AG10803 (cell line): Measurements from ENCODE around the gene RECK.

Source experiments
- DNase-seq: peaks from one replicate; pipeline ENCODE4 v3.0.0; 2010; ENCODE audit warnings: low read depth
- H3K4me3 ChIP-seq: 2 replicates; pipeline ENCODE4 v1.5.1; 2011; ENCODE audit warnings: mild to moderate bottlenecking, low read length, control low read depth
- CTCF ChIP-seq: conservative IDR thresholded peaks from 2 replicates; pipeline ENCODE4 v1.5.1; 2011; ENCODE audit warnings: mild to moderate bottlenecking, low read length, control low read depth, inconsistent platforms

RECK gene

GRCh38 chr9:36144309-36145232 lies 107.9 kb downstream of the RECK start:
- DNase-seq = no peak
- H3K4me3 ChIP-seq = no peak overlapping the region
- no peak for TF ChIP-seq CTCF

GRCh38 chr9:36145970-36146369 lies 109.3 kb downstream of the RECK start:
- H3K4me3 ChIP-seq = no peak overlapping the region
- no peak for DNase-seq
- TF ChIP-seq CTCF = no peak

GRCh38 chr9:36146651-36147050 lies 109.9 kb downstream of the RECK start:
- TF ChIP-seq CTCF = no peak
- no peak overlapping the region for H3K4me3 ChIP-seq
- no peak for DNase-seq

GRCh38 chr9:36147441-36148175 lies 110.9 kb downstream of the RECK start:
- no peak for TF ChIP-seq CTCF
- no peak overlapping the region for H3K4me3 ChIP-seq
- DNase-seq = no peak

GRCh38 chr9:36148311-36149051 lies 111.8 kb downstream of the RECK start:
- DNase-seq = peak; percentile 96
- peak overlapping the region; percentile 1; the same call in 1 of the 2 replicates for H3K4me3 ChIP-seq
- 0 out of 2 replicates have a peak, but pooled peaks have one; percentile 7 for TF ChIP-seq CTCF

- DNase-seq = peak; percentile 78
- no peak overlapping the region for H3K4me3 ChIP-seq
- no peak for TF ChIP-seq CTCF
Observed at GRCh38 chr9:36149197-36149596, 112.5 kb downstream of the RECK start.
